ENCODE measurements around the gene CARD19.

The CARD19 gene

GRCh38 chr9:93161786-93162562 lies 66.0 kb downstream of the CARD19 start:
- no peak for DNase-seq (ENCODE audit: low spot score)

Data from AG08396 (cell line).